Caco-2 (cell line): ENCODE data around the gene BMP6. TPM values are rescaled to one million over a fixed set of nuclear protein-coding genes. Genes with fewer than 3 reads are reported as not detected.

ENCODE experiments used
- BruUV-seq: library from RNA; stranded (reverse); fragments of 400-500 nt; replicated peaks from 2 replicates; lab custom pipeline; 2021; lab: Mats Ljungman, UMichigan
- CTCF ChIA-PET: fragments of 300-600 bp; sonication (Branson Sonifier 250); formaldehyde crosslinking; loops from one replicate; lab custom pipeline; 2022; ENCODE audit warnings: antibody characterized with exemption; lab: Charles Lee
- POLR2A ChIA-PET: fragments of 300-600 bp; sonication (Branson Sonifier 250); formaldehyde crosslinking; loops from one replicate; lab custom pipeline; 2022; ENCODE audit warnings: antibody characterized with exemption; lab: Charles Lee
- DNase-seq, 2 experiments: peaks; one replicate each; pipeline versions ENCODE4 v3.0.0 to v3.0.0-alpha.2; 2020 to 2022
- H3K27me3 ChIP-seq: replicated peaks from 2 replicates; pipeline ENCODE4 v1.6.0; 2011; ENCODE audit warnings: low read length; ENCODE audit not compliant: control insufficient read depth, insufficient read depth
- H3K36me3 ChIP-seq: 2 replicates; pipeline ENCODE4 v1.5.1; 2011; ENCODE audit warnings: low read length; ENCODE audit not compliant: control insufficient read depth, insufficient read depth
- H3K4me1 ChIP-seq: fragments of 250-450 bp; sonication (Bioruptor Pico); 2 replicates; pipeline ENCODE4 v1.5.1; 2020; ENCODE audit warnings: mild to moderate bottlenecking
- H3K4me3 ChIP-seq: 2 replicates; pipeline ENCODE4 v1.5.1; 2011; ENCODE audit warnings: low read depth, mild to moderate bottlenecking, control low read depth, low read length
- H3K9me3 ChIP-seq: fragments of 250-450 bp; sonication (Bioruptor Pico); 2 replicates; pipeline ENCODE4 v1.5.1; 2020; ENCODE audit warnings: mild to moderate bottlenecking, moderate library complexity
- H3K27ac Mint-ChIP-seq: one replicate; pipeline ENCODE4 v1.8.0; 2022; ENCODE audit warnings: mixed read lengths; ENCODE audit not compliant: unreplicated experiment
- H3K27me3 Mint-ChIP-seq: one replicate; pipeline ENCODE4 v1.8.0; 2022; ENCODE audit warnings: mixed read lengths; ENCODE audit not compliant: insufficient read depth, unreplicated experiment
- H3K36me3 Mint-ChIP-seq: one replicate; pipeline ENCODE4 v1.8.0; 2022; ENCODE audit warnings: mild to moderate bottlenecking, mixed read lengths; ENCODE audit not compliant: insufficient read depth, unreplicated experiment
- H3K4me1 Mint-ChIP-seq: one replicate; pipeline ENCODE4 v1.8.0; 2022; ENCODE audit warnings: low read depth, mixed read lengths; ENCODE audit not compliant: unreplicated experiment
- H3K4me3 Mint-ChIP-seq: one replicate; pipeline ENCODE4 v1.8.0; 2022; ENCODE audit warnings: mild to moderate bottlenecking, moderate library complexity, mixed read lengths; ENCODE audit not compliant: unreplicated experiment
- H3K9me3 Mint-ChIP-seq: one replicate; pipeline ENCODE4 v1.8.0; 2022; ENCODE audit warnings: mixed read lengths; ENCODE audit not compliant: unreplicated experiment
- intact Hi-C: fragments of 100-400 bp; cut with micrococcal nuclease; formaldehyde crosslinking; loops from one replicate; pipeline ENCODE4 v1.10.0; 2022; ENCODE audit not compliant: unreplicated experiment
- total RNA-seq: library from RNA; stranded (reverse); gene quantifications from 2 replicates; pipeline ENCODE4 v1.2.3, GENCODE V29; 2022
- TF ChIP-seq, protein P1 (sequence below), 2 experiments: fragments of 200-600 bp in 1 of 2; IDR thresholded peaks; 1 replicate in 1 of 2; 2 replicates in 1 of 2; pipeline versions ENCODE4 v1.5.1 to v1.8.0; 2011 to 2022; ENCODE audit warnings: antibody characterized with exemption in 1 of 2, control low read depth in 1 of 2, inconsistent platforms in 1 of 2, low read depth in 1 of 2, low read length in 1 of 2, mild to moderate bottlenecking in 1 of 2, moderate library complexity in 1 of 2; ENCODE audit not compliant: insufficient read depth in 1 of 2, severe bottlenecking in 1 of 2, unreplicated experiment in 1 of 2

Gene BMP6
- total RNA-seq, 1 experiment from 2014 or later = 0.61 TPM

- TF ChIP-seq, protein P1, sequence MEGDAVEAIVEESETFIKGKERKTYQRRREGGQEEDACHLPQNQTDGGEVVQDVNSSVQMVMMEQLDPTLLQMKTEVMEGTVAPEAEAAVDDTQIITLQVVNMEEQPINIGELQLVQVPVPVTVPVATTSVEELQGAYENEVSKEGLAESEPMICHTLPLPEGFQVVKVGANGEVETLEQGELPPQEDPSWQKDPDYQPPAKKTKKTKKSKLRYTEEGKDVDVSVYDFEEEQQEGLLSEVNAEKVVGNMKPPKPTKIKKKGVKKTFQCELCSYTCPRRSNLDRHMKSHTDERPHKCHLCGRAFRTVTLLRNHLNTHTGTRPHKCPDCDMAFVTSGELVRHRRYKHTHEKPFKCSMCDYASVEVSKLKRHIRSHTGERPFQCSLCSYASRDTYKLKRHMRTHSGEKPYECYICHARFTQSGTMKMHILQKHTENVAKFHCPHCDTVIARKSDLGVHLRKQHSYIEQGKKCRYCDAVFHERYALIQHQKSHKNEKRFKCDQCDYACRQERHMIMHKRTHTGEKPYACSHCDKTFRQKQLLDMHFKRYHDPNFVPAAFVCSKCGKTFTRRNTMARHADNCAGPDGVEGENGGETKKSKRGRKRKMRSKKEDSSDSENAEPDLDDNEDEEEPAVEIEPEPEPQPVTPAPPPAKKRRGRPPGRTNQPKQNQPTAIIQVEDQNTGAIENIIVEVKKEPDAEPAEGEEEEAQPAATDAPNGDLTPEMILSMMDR (IDR thresholded peaks at IDR 0.05; ENCODE audit: insufficient read depth in 1 of 2, low read depth in 1 of 2, low read length in 1 of 2, severe bottlenecking in 1 of 2, unreplicated experiment in 1 of 2) = no peak
- intact Hi-C loops = loop anchor here (2.0 to 10.0 kb wide), 3 partner anchors 82 to 185 kb away; partner anchors contain the start of genes BLOC1S5 and BMP6
- Mint-ChIP-seq H3K4me1 (no peaks in the 10 kb centered on the region), H3K36me3 (peaks cover 14% of the 10 kb centered on the region), H3K9me3 (no peaks in the 10 kb centered on the region), H3K27ac (no peak overlapping the region), H3K4me3 (peak overlapping the region; percentile 80), H3K27me3 (no peaks in the 10 kb centered on the region)
- peak overlapping the region; percentile 77 for H3K4me3 ChIP-seq
- no peaks in the 10 kb centered on the region for H3K36me3 ChIP-seq
- ChIA-PET CTCF (no interaction called here), POLR2A (no interaction called here)
- BruUV-seq = no TSS peak
- H3K9me3 ChIP-seq = no peaks in the 10 kb centered on the region
- peaks cover 5% of the 10 kb centered on the region; the same call in 1 of the 2 replicates for H3K4me1 ChIP-seq
- no peak for DNase-seq
- no peaks in the 10 kb centered on the region for H3K27me3 ChIP-seq
Observed at GRCh38 chr6:7910298-7910653, 184.4 kb downstream of the BMP6 start.

DNA sequence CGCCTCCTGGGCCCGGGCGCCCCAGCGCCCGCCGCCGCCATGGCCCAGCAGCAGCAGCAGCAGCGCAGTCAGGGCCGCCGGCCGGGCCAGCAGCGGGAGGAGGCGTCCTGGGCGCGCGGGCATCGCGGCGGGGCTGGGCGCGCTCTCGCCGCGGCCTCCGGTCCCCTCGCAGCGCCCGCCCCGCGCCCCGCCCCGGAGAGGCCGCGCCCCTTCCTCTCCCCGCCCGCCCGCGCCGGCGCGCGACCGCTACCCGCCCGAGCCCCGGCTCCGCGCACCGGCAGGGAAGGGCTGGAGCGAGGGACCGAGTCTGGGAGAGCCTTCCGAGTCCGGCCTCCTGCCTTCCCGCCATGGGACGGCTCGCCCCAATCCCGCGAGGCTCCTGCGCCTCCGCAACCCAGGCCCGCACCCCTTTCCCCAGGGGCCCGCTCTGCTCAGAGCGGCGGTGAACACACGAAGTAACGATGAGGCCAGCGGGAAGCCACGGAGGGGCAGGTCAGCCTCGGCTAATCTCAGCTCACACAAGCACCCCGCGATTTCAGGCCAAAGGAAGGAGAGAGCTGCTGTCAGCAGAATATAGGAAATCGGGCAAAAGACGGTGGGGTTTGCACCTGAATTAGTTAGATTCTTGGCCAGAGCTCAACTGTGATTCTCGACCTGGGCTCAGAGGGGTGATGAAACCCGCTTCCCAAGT, 184.9 kb downstream of the BMP6 start, which contains the start of gene TXNDC5:
Gene TXNDC5, minus strand, starts transcription at position 135 of the 691 bp plus-strand sequence. Its CDS starts 12 bp downstream, at position 123.
- Histone ChIP-seq H3K36me3 (no peaks in the 10 kb centered on the region), H3K4me1 (peaks cover 5% of the 10 kb centered on the region; the same call in 1 of the 2 replicates), H3K4me3 (peak within 1 kb of the TSS; percentile 77), H3K27me3 (no peaks in the 10 kb centered on the region), H3K9me3 (no peaks in the 10 kb centered on the region)
- Mint-ChIP-seq H3K27ac (peak within 1 kb of the TSS; percentile 74), H3K4me1 (no peaks in the 10 kb centered on the region), H3K27me3 (no peaks in the 10 kb centered on the region), H3K4me3 (peak within 1 kb of the TSS; percentile 80), H3K9me3 (no peaks in the 10 kb centered on the region), H3K36me3 (peaks cover 9% of the 10 kb centered on the region)
- peak; percentile 72 to 85 for DNase-seq
- BruUV-seq = no TSS peak
- TF ChIP-seq, protein P1 (IDR thresholded peaks at IDR 0.05; ENCODE audit: insufficient read depth in 1 of 2, low read depth in 1 of 2, low read length in 1 of 2, severe bottlenecking in 1 of 2, unreplicated experiment in 1 of 2) = no peak
- CTCF ChIA-PET = no interaction called here
- intact Hi-C loops = loop anchor here (2.0 to 10.0 kb wide), 3 partner anchors 82 to 186 kb away; partner anchors contain the start of genes BLOC1S5 and BMP6
- POLR2A ChIA-PET = no interaction called here

- H3K36me3 Mint-ChIP-seq = peaks cover 6% of the 10 kb centered on the region
- H3K4me3 Mint-ChIP-seq = no peak overlapping the region
- no peaks in the 10 kb centered on the region for H3K4me1 Mint-ChIP-seq
- H3K36me3 ChIP-seq = no peaks in the 10 kb centered on the region
- peaks cover 5% of the 10 kb centered on the region; the same call in 1 of the 2 replicates for H3K4me1 ChIP-seq
- TF ChIP-seq, protein P1 (IDR thresholded peaks at IDR 0.05; ENCODE audit: insufficient read depth in 1 of 2, low read depth in 1 of 2, low read length in 1 of 2, severe bottlenecking in 1 of 2, unreplicated experiment in 1 of 2) = no peak
- H3K27me3 Mint-ChIP-seq = no peaks in the 10 kb centered on the region
- no peaks in the 10 kb centered on the region for H3K27me3 ChIP-seq
- no peaks in the 10 kb centered on the region for H3K9me3 ChIP-seq
- DNase-seq = peak in 1 of 2 experiments; percentile 27
- ChIA-PET CTCF (no interaction called here), POLR2A (no interaction called here)
- no peaks in the 10 kb centered on the region for H3K9me3 Mint-ChIP-seq
- intact Hi-C loops = loop anchor here (2.0 to 10.0 kb wide), 3 partner anchors 81 to 187 kb away; partner anchors contain the start of genes BLOC1S5 and BMP6
- peak overlapping the region; percentile 77 for H3K4me3 ChIP-seq
- TSS peak; percentile 73 for BruUV-seq
- peak overlapping the region; percentile 74 for H3K27ac Mint-ChIP-seq
Observed at GRCh38 chr6:7911345-7911725, 185.4 kb downstream of the BMP6 start.
